ENCODE measurements around the gene COL4A3.

DNA sequence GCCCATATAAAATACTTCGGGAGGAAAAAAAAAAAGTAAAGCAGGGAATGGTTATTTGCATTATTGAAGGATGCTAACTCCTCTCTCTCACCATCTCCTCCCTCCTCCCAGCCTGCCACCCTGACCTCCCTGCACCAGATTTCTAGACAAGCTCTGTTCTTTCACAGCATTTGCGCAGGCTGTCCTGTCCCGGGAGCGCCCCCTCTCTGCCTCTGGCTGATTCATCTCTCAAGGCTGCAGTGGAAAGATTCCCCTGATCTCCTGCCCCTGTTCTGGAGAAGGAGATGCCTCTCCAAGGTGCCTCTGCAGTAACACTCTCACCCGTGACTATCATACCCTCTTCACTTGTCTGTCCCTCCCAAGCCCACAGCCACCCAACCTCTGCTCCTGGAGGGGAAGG, 38.9 kb upstream of the COL4A3 start:
- TF ChIP-seq EGR1 (IDR thresholded peaks at IDR 0.05) (no peak), CREB1 (IDR thresholded peaks at IDR 0.05; ENCODE audit: low read depth) (no peak), YY1 (IDR thresholded peaks at IDR 0.05; ENCODE audit: low read depth) (no peak), TCF12 (IDR thresholded peaks at IDR 0.05; ENCODE audit: low read depth) (no peak), TAF1 (IDR thresholded peaks at IDR 0.05; ENCODE audit: low read depth) (no peak), EP300 (IDR thresholded peaks at IDR 0.05; ENCODE audit: borderline replicate concordance) (no peak), ZBTB7A (IDR thresholded peaks at IDR 0.05; ENCODE audit: low read depth) (no peak), FOXM1 (IDR thresholded peaks at IDR 0.05; ENCODE audit: borderline replicate concordance, low read depth) (no peak), NFIC (IDR thresholded peaks at IDR 0.05) (no peak), TEAD4 (IDR thresholded peaks at IDR 0.05) (no peak), RAD21 (IDR thresholded peaks at IDR 0.05; ENCODE audit: low read depth) (no peak)
- TF ChIP-seq, protein P1, sequence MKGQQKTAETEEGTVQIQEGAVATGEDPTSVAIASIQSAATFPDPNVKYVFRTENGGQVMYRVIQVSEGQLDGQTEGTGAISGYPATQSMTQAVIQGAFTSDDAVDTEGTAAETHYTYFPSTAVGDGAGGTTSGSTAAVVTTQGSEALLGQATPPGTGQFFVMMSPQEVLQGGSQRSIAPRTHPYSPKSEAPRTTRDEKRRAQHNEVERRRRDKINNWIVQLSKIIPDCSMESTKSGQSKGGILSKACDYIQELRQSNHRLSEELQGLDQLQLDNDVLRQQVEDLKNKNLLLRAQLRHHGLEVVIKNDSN (IDR thresholded peaks at IDR 0.05): no peak
- TF ChIP-seq, protein P2, sequence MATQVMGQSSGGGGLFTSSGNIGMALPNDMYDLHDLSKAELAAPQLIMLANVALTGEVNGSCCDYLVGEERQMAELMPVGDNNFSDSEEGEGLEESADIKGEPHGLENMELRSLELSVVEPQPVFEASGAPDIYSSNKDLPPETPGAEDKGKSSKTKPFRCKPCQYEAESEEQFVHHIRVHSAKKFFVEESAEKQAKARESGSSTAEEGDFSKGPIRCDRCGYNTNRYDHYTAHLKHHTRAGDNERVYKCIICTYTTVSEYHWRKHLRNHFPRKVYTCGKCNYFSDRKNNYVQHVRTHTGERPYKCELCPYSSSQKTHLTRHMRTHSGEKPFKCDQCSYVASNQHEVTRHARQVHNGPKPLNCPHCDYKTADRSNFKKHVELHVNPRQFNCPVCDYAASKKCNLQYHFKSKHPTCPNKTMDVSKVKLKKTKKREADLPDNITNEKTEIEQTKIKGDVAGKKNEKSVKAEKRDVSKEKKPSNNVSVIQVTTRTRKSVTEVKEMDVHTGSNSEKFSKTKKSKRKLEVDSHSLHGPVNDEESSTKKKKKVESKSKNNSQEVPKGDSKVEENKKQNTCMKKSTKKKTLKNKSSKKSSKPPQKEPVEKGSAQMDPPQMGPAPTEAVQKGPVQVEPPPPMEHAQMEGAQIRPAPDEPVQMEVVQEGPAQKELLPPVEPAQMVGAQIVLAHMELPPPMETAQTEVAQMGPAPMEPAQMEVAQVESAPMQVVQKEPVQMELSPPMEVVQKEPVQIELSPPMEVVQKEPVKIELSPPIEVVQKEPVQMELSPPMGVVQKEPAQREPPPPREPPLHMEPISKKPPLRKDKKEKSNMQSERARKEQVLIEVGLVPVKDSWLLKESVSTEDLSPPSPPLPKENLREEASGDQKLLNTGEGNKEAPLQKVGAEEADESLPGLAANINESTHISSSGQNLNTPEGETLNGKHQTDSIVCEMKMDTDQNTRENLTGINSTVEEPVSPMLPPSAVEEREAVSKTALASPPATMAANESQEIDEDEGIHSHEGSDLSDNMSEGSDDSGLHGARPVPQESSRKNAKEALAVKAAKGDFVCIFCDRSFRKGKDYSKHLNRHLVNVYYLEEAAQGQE (IDR thresholded peaks at IDR 0.05; ENCODE audit: low read depth): no peak
- TF ChIP-seq, protein P3, sequence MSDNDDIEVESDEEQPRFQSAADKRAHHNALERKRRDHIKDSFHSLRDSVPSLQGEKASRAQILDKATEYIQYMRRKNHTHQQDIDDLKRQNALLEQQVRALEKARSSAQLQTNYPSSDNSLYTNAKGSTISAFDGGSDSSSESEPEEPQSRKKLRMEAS (IDR thresholded peaks at IDR 0.05): no peak
